HEK293 (cell line): ENCODE measurements around the gene SCN8A.

ENCODE experiments used
- CTCF ChIA-PET: fragments of 350-600 bp; formaldehyde crosslinking; extraction: SDS; loops from one replicate; lab custom pipeline; 2021; ENCODE audit warnings: antibody characterized with exemption; lab: Yijun Ruan, JAX
- POLR2A ChIA-PET: fragments of 300-600 bp; formaldehyde crosslinking; extraction: SDS; loops from one replicate; lab custom pipeline; 2020; ENCODE audit warnings: antibody characterized with exemption, inconsistent platforms; lab: Yijun Ruan, JAX
- H3K27ac ChIP-seq: fragments of 200-500 bp; sonication (Bioruptor generic); 2 replicates; pipeline ENCODE4 v1.5.1; 2014; ENCODE audit warnings: low read depth, low read length, control low read depth, inconsistent platforms; ENCODE audit errors: extremely low read depth
- H3K36me3 ChIP-seq, 2 experiments: fragments of 200-500 bp in 1 of 2; sonication (Bioruptor generic) in 1 of 2; 1 replicate in 1 of 2; 2 replicates in 1 of 2; pipeline ENCODE4 v1.5.1; 2014 to 2017; ENCODE audit warnings: inconsistent platforms in 2 of 2, low read length in 2 of 2; ENCODE audit not compliant: control insufficient read depth in 2 of 2, insufficient read depth in 1 of 2
- H3K4me1 ChIP-seq: fragments of 200-500 bp; sonication (Bioruptor generic); 2 replicates; pipeline ENCODE4 v1.5.1; 2014; ENCODE audit warnings: mild to moderate bottlenecking, low read length, inconsistent platforms; ENCODE audit not compliant: control insufficient read depth, insufficient read depth
- H3K4me3 ChIP-seq: 2 replicates; pipeline ENCODE4 v1.5.1; 2011; ENCODE audit warnings: low read depth, mild to moderate bottlenecking, control low read depth, low read length, moderate library complexity
- H3K9me3 ChIP-seq: fragments of 200-500 bp; sonication (Bioruptor generic); 2 replicates; pipeline ENCODE4 v1.5.1; 2014; ENCODE audit warnings: low read depth, low read length, inconsistent platforms; ENCODE audit not compliant: control insufficient read depth, insufficient read depth
- BCL11B ChIP-seq: fragments of 450-650 bp; formaldehyde crosslinking; IDR thresholded peaks from 2 replicates; pipeline ENCODE4 v1.5.1; 2016; ENCODE audit warnings: low read depth, missing biosample characterization, missing genetic modification characterization
- CTCF ChIP-seq: fragments of 450-650 bp; formaldehyde crosslinking; IDR thresholded peaks from 2 replicates; pipeline ENCODE4 v1.5.1; 2016; ENCODE audit warnings: missing biosample characterization, missing genetic modification characterization
- HOXA7 ChIP-seq: sonication (generic); formaldehyde crosslinking; IDR thresholded peaks from 2 replicates; pipeline ENCODE4 v1.8.1; 2022; ENCODE audit warnings: missing genetic modification reagents, borderline replicate concordance
- ZBTB44 ChIP-seq: fragments of 450-650 bp; IDR thresholded peaks from 2 replicates; pipeline ENCODE4 v1.5.1; 2018; ENCODE audit warnings: missing biosample characterization, mild to moderate bottlenecking, missing genetic modification characterization
- ZBTB49 ChIP-seq: fragments of 450-650 bp; formaldehyde crosslinking; IDR thresholded peaks from 2 replicates; pipeline ENCODE4 v1.5.1; 2016; ENCODE audit warnings: missing biosample characterization, missing genetic modification characterization, low read depth
- ZFP3 ChIP-seq: fragments of 450-650 bp; formaldehyde crosslinking; IDR thresholded peaks from 2 replicates; pipeline ENCODE4 v1.5.1; 2016; ENCODE audit warnings: low read depth, missing biosample characterization, missing genetic modification characterization
- ZNF138 ChIP-seq: fragments of 450-650 bp; formaldehyde crosslinking; IDR thresholded peaks from 2 replicates; pipeline ENCODE4 v1.5.1; 2016; ENCODE audit warnings: missing biosample characterization, missing genetic modification characterization, borderline replicate concordance
- ZNF174 ChIP-seq: fragments of 450-650 bp; formaldehyde crosslinking; IDR thresholded peaks from 2 replicates; pipeline ENCODE4 v1.5.0; 2017; ENCODE audit warnings: missing biosample characterization, mild to moderate bottlenecking, missing genetic modification characterization
- ZNF175 ChIP-seq: fragments of 450-650 bp; formaldehyde crosslinking; IDR thresholded peaks from 2 replicates; pipeline ENCODE4 v1.5.1; 2016; ENCODE audit warnings: missing biosample characterization, missing genetic modification characterization
- ZNF2 ChIP-seq: fragments of 450-650 bp; formaldehyde crosslinking; IDR thresholded peaks from 2 replicates; pipeline ENCODE4 v1.5.1; 2016; ENCODE audit warnings: missing biosample characterization, missing genetic modification characterization
- ZNF24 ChIP-seq: fragments of 450-650 bp; formaldehyde crosslinking; IDR thresholded peaks from 2 replicates; pipeline ENCODE4 v1.5.1; 2016; ENCODE audit warnings: missing biosample characterization, missing genetic modification characterization
- ZNF266 ChIP-seq: fragments of 450-650 bp; formaldehyde crosslinking; IDR thresholded peaks from 2 replicates; pipeline ENCODE4 v1.5.1; 2016; ENCODE audit warnings: missing biosample characterization, missing genetic modification characterization, low read depth
- ZNF302 ChIP-seq: fragments of 450-650 bp; formaldehyde crosslinking; IDR thresholded peaks from 2 replicates; pipeline ENCODE4 v1.5.1; 2016; ENCODE audit warnings: missing biosample characterization, missing genetic modification characterization, low read depth
- ZNF391 ChIP-seq: fragments of 450-650 bp; formaldehyde crosslinking; IDR thresholded peaks from 2 replicates; pipeline ENCODE4 v1.5.1; 2016; ENCODE audit warnings: low read depth, missing biosample characterization, missing genetic modification characterization, borderline replicate concordance
- ZNF501 ChIP-seq: fragments of 450-650 bp; formaldehyde crosslinking; IDR thresholded peaks from 2 replicates; pipeline ENCODE4 v1.5.1; 2016; ENCODE audit warnings: missing biosample characterization, missing genetic modification characterization
- ZNF548 ChIP-seq: fragments of 450-650 bp; formaldehyde crosslinking; IDR thresholded peaks from 2 replicates; pipeline ENCODE4 v1.5.1; 2016; ENCODE audit warnings: missing biosample characterization, missing genetic modification characterization
- ZNF596 ChIP-seq: fragments of 450-650 bp; IDR thresholded peaks from 2 replicates; pipeline ENCODE4 v1.5.0; 2018; ENCODE audit warnings: missing biosample characterization, mild to moderate bottlenecking, missing genetic modification characterization, moderate library complexity
- ZNF658 ChIP-seq: fragments of 450-650 bp; formaldehyde crosslinking; IDR thresholded peaks from 2 replicates; pipeline ENCODE4; 2016; ENCODE audit warnings: missing biosample characterization, missing genetic modification characterization
- ZNF692 ChIP-seq: fragments of 450-650 bp; formaldehyde crosslinking; IDR thresholded peaks from 2 replicates; pipeline ENCODE4 v1.5.1; 2016; ENCODE audit warnings: missing biosample characterization, missing genetic modification characterization
- ZNF768 ChIP-seq: fragments of 450-650 bp; formaldehyde crosslinking; IDR thresholded peaks from 2 replicates; pipeline ENCODE4 v1.5.1; 2018; ENCODE audit warnings: missing biosample characterization, mild to moderate bottlenecking, missing genetic modification characterization
- ZNF777 ChIP-seq: fragments of 450-650 bp; formaldehyde crosslinking; IDR thresholded peaks from 2 replicates; pipeline ENCODE4 v1.5.1; 2017; ENCODE audit warnings: missing biosample characterization, missing genetic modification characterization, borderline replicate concordance
- ZNF785 ChIP-seq: fragments of 450-650 bp; formaldehyde crosslinking; IDR thresholded peaks from 2 replicates; pipeline ENCODE4 v1.5.1; 2016; ENCODE audit warnings: missing biosample characterization, missing genetic modification characterization
- ZSCAN30 ChIP-seq: fragments of 450-650 bp; IDR thresholded peaks from 2 replicates; pipeline ENCODE4 v1.5.1; 2018; ENCODE audit warnings: missing biosample characterization, mild to moderate bottlenecking, missing genetic modification characterization, moderate library complexity

SCN8A gene

GRCh38 chr12:51661836-51662235 lies 70.8 kb downstream of the SCN8A start:
- H3K9me3 ChIP-seq = no peaks in the 10 kb centered on the region
- H3K4me1 ChIP-seq = 0 out of 2 replicates have a peak, but pooled peaks cover 5% of the 10 kb centered on the region
- no peak for TF ChIP-seq ZNF138 (tag by site-specific recombination)
- peak; percentile 88 for TF ChIP-seq ZBTB44 (tag by site-specific recombination)
- TF ChIP-seq, all 188 proteins: peak for 1
- ChIA-PET CTCF (interaction anchor here (0.6 kb wide), 2 partner anchors 63 to 243 kb away, joined by 3 read pairs; no protein-coding TSS in a partner anchor), POLR2A (no interaction called here)
- no peak overlapping the region for H3K27ac ChIP-seq
- no peak overlapping the region for H3K4me3 ChIP-seq
- no peaks in the 10 kb centered on the region; a peak in 1 of 3 replicates for H3K36me3 ChIP-seq

- Histone ChIP-seq H3K4me3 (no peak overlapping the region), H3K4me1 (0 out of 2 replicates have a peak, but pooled peaks cover 5% of the 10 kb centered on the region), H3K36me3 (no peaks in the 10 kb centered on the region; a peak in 1 of 3 replicates), H3K27ac (no peak overlapping the region), H3K9me3 (no peaks in the 10 kb centered on the region)
- TF ChIP-seq BCL11B = no peak
- no peak for TF ChIP-seq ZNF174 (tag by site-specific recombination)
- ChIA-PET POLR2A (no interaction called here), CTCF (no interaction called here)
Measured at GRCh38 chr12:51662728-51663154, 71.7 kb downstream of the SCN8A start.

- ChIA-PET CTCF (no interaction called here), POLR2A (no interaction called here)
- H3K27ac ChIP-seq = no peak overlapping the region
- H3K36me3 ChIP-seq = no peaks in the 10 kb centered on the region; a peak in 1 of 3 replicates
- H3K4me1 ChIP-seq = 0 out of 2 replicates have a peak, but pooled peaks cover 5% of the 10 kb centered on the region
- no peaks in the 10 kb centered on the region for H3K9me3 ChIP-seq
- no peak for TF ChIP-seq ZNF785 (tag by site-specific recombination)
- TF ChIP-seq HOXA7 (CRISPR knock-in tag) = no peak
- TF ChIP-seq ZNF175 (tag by site-specific recombination) = no peak
- TF ChIP-seq ZNF302 = no peak
- no peak for TF ChIP-seq ZNF24 (tag by site-specific recombination)
- TF ChIP-seq ZNF391 (tag by site-specific recombination) = no peak
- no peak for TF ChIP-seq ZFP3 (tag by site-specific recombination)
- TF ChIP-seq CTCF = no peak
- TF ChIP-seq ZNF2 (tag by site-specific recombination) = no peak
- no peak overlapping the region for H3K4me3 ChIP-seq
Measured at GRCh38 chr12:51663390-51663789, 72.4 kb downstream of the SCN8A start.

- Histone ChIP-seq H3K9me3 (no peaks in the 10 kb centered on the region), H3K4me3 (no peak overlapping the region), H3K4me1 (no peaks in the 10 kb centered on the region), H3K27ac (no peak overlapping the region), H3K36me3 (no peaks in the 10 kb centered on the region; a peak in 1 of 3 replicates)
- CTCF ChIA-PET = no interaction called here
- POLR2A ChIA-PET = no interaction called here
- TF ChIP-seq ZNF548 = no peak
- no peak for TF ChIP-seq ZBTB49 (tag by site-specific recombination)
- no peak for TF ChIP-seq ZNF768 (tag by site-specific recombination)
- TF ChIP-seq ZSCAN30 = no peak
- TF ChIP-seq ZNF266 (tag by site-specific recombination) = no peak
- no peak for TF ChIP-seq ZNF658 (tag by site-specific recombination)
- TF ChIP-seq ZNF501 = no peak
- TF ChIP-seq ZNF692 (tag by site-specific recombination) = no peak
- TF ChIP-seq ZNF785 (tag by site-specific recombination) = no peak
- no peak for TF ChIP-seq ZNF596
- no peak for TF ChIP-seq ZNF777 (tag by site-specific recombination)
Measured at GRCh38 chr12:51666696-51667095, 75.7 kb downstream of the SCN8A start.
